B cell (primary cell): Measurements from ENCODE around the gene MAEA. TPM values are rescaled to one million over a fixed set of nuclear protein-coding genes. Genes with fewer than 3 reads are reported as not detected.

Experiments
- ATAC-seq: fragments of 200-7000 bp; cut with Tn5 transposase; one replicate; pipeline ENCODE4 v1.10.0; 2021; ENCODE audit warnings: low read depth, mild to moderate bottlenecking, moderate number of reproducible peaks, moderate library complexity
- CTCF ChIA-PET: fragments of 350-600 bp; sonication (Branson Sonifier 250); formaldehyde crosslinking; loops from one replicate; lab custom pipeline; 2021; ENCODE audit warnings: antibody characterized with exemption, inconsistent platforms; lab: Charles Lee
- POLR2A ChIA-PET: fragments of 350-600 bp; sonication (Branson Sonifier 250); formaldehyde crosslinking; loops from one replicate; lab custom pipeline; 2021; ENCODE audit warnings: antibody characterized with exemption; lab: Charles Lee
- DNase-seq: peaks from one replicate; pipeline ENCODE4 v3.0.0; 2013
- H2AFZ ChIP-seq: 2 replicates; pipeline ENCODE4 v1.6.1; 2012; ENCODE audit warnings: mild to moderate bottlenecking, low read depth, low read length; ENCODE audit not compliant: insufficient read depth, poor library complexity, severe bottlenecking
- H3K27ac ChIP-seq, 2 donors: 1 replicate in 1 of 2; 2 replicates in 1 of 2; pipeline ENCODE4 v1.5.1; 2012 to 2013; ENCODE audit warnings: low read length in 2 of 2, mild to moderate bottlenecking in 2 of 2, moderate library complexity in 1 of 2
- H3K27me3 ChIP-seq, 4 experiments: fragments of 200-600 bp in 1 of 4; sonication (generic) in 1 of 4; replicated peaks in 1 of 4; 1 replicate in 2 of 4; 2 replicates in 2 of 4; pipeline versions ENCODE4 v1.6.1 to v1.7.0; 2013 to 2016; ENCODE audit warnings: low read length in 3 of 4, mild to moderate bottlenecking in 2 of 4, mixed read lengths in 1 of 4, moderate library complexity in 1 of 4; ENCODE audit not compliant: insufficient read depth in 4 of 4, control insufficient read depth in 3 of 4; ENCODE audit errors: control extremely low read depth in 1 of 4
- H3K36me3 ChIP-seq, 2 experiments: replicated peaks in 1 of 2; 1 replicate in 1 of 2; 2 replicates in 1 of 2; pipeline versions ENCODE4 v1.6.1 to v1.7.1; 2013; ENCODE audit warnings: low read length in 1 of 2; ENCODE audit not compliant: insufficient read depth in 2 of 2, control insufficient read depth in 1 of 2; ENCODE audit errors: control extremely low read depth in 1 of 2, extremely low read depth in 1 of 2
- H3K4me1 ChIP-seq, 2 donors: fragments of 200-600 bp in 1 of 2; sonication (generic) in 1 of 2; 1 replicate in 1 of 2; 2 replicates in 1 of 2; pipeline versions ENCODE4 v1.5.1 to v1.6.1; 2013 to 2017; ENCODE audit warnings: low read length in 2 of 2; ENCODE audit not compliant: control insufficient read depth in 2 of 2, insufficient read depth in 2 of 2
- H3K4me2 ChIP-seq: replicated peaks from 2 replicates; pipeline ENCODE3; 2012; ENCODE audit warnings: mild to moderate bottlenecking, low read depth, low read length; ENCODE audit not compliant: poor library complexity, severe bottlenecking
- H3K4me3 ChIP-seq, 5 experiments: fragments of 200-600 bp in 1 of 5; sonication (generic) in 1 of 5; 1 replicate in 3 of 5; 2 replicates in 2 of 5; pipeline versions ENCODE4 v1.5.1 to v1.7.0; 2011 to 2016; ENCODE audit warnings: low read length in 4 of 5, mild to moderate bottlenecking in 4 of 5, low read depth in 2 of 5, control low read depth in 1 of 5, moderate library complexity in 1 of 5; ENCODE audit not compliant: insufficient read depth in 1 of 5; ENCODE audit errors: control extremely low read depth in 1 of 5, extremely low read depth in 1 of 5
- H3K79me2 ChIP-seq: fragments of 200-600 bp; sonication (generic); one replicate; pipeline ENCODE4 v1.6.0; 2016; ENCODE audit warnings: low read length; ENCODE audit not compliant: control insufficient read depth, insufficient read depth
- H3K9ac ChIP-seq: fragments of 200-600 bp; sonication (generic); 2 replicates; pipeline ENCODE4 v1.6.1; 2017; ENCODE audit warnings: mild to moderate bottlenecking, low read length, moderate library complexity
- H3K9me3 ChIP-seq, 3 donors: one replicate each; pipeline versions ENCODE4 v1.6.1 to v1.7.1; 2013; ENCODE audit warnings: low read length in 2 of 3; ENCODE audit not compliant: control insufficient read depth in 2 of 3, insufficient read depth in 1 of 3; ENCODE audit errors: control extremely low read depth in 1 of 3
- H4K20me1 ChIP-seq: 2 replicates; pipeline ENCODE4 v1.6.0; 2012; ENCODE audit warnings: mild to moderate bottlenecking, low read length; ENCODE audit not compliant: insufficient read depth, control insufficient read depth, poor library complexity, severe bottlenecking
- H3K27ac Mint-ChIP-seq: one replicate; pipeline ENCODE4 v1.8.0; 2021; ENCODE audit warnings: mixed read lengths
- H3K27me3 Mint-ChIP-seq: one replicate; pipeline ENCODE4 v1.8.0; 2021; ENCODE audit warnings: mixed read lengths
- H3K4me1 Mint-ChIP-seq: one replicate; pipeline ENCODE4 v1.8.0; 2021; ENCODE audit warnings: mixed read lengths
- H3K4me3 Mint-ChIP-seq: one replicate; pipeline ENCODE4 v1.8.0; 2021; ENCODE audit warnings: mixed read lengths
- H3K9me3 Mint-ChIP-seq: one replicate; pipeline ENCODE4 v1.8.0; 2022; ENCODE audit warnings: mixed read lengths; ENCODE audit not compliant: insufficient read depth
- CTCF ChIP-seq: fragments of 200-600 bp; IDR thresholded peaks from one replicate; pipeline ENCODE4 v1.8.0; 2022; ENCODE audit warnings: antibody characterized with exemption, mild to moderate bottlenecking
- EZH2 ChIP-seq: IDR thresholded peaks from 2 replicates; pipeline ENCODE4 v1.6.1; 2012; ENCODE audit warnings: borderline replicate concordance, low read depth, mild to moderate bottlenecking, moderate library complexity, low read length; ENCODE audit not compliant: insufficient read depth, poor library complexity, severe bottlenecking
- WGBS: methylation state at CpG from one replicate; pipeline ENCODE4 v1.1.5; 2013; ENCODE audit warnings: missing lambda C conversion rate; ENCODE audit not compliant: insufficient coverage; 5-methylcytosine and 5-hydroxymethylcytosine counted together
- intact Hi-C: fragments of 100-400 bp; cut with micrococcal nuclease; formaldehyde crosslinking; loops from one replicate; pipeline ENCODE4 v1.10.0; 2022
- polyA plus RNA-seq: library from polyadenylated mRNA; depleted of rRNA; stranded (reverse); fragments of >200 nt; gene quantifications from 2 replicates; pipeline ENCODE4 v1.2.3, GENCODE V29; 2012
- total RNA-seq, 2 donors: library from RNA; stranded (reverse); fragments of 120-200 nt in 1 of 2; gene quantifications; 1 replicate in 1 of 2; 2 replicates in 1 of 2; pipeline versions ENCODE4 v1.2.3 to v1.2.4, GENCODE V29; 2013 to 2022

Gene MAEA
- total and polyA plus RNA-seq, 2 donors (not counting 1 experiment from before 2014, with no cell fraction given), result 106 to 107 TPM

DNA sequence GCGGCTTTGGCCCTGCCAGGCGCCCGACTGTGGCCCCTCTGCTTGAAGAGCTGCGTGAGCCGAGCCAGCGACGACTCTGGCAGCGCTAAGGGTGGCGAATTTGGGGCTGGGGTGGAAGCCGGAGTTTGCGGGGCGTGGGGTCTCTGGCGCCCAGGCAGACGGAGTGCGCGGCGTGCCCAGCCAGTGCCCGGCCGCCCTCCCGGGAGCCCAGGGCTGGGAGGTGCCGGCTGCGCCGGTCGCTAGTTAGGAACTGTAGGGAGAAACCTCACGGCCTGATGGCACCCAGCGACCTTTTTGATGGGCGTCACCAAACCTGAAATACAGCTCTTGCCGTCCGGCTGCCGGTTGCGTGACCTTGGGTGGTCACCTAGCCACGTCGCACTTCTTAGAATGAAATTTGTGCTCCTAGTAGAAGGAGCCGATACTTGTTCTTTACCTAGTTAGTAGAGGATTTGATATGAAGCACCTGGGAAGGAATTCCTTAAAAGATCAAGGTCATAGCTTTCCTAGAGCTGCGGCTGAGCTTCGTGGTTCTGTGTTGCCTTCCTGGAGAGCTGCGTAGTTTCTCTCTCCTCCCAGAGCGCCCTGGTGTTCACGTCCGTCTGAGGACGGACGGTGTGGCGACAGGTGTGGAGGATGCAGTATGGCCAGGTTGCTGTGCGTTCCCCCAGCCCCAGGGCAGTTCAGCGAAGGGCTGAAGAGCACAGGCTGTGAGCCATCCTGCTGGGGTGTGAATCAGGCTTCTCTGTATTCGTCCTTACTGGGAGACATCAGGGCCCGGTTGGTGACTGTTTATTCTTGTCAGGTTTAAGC is 680 bp downstream of the MAEA start:
- H3K4me2 ChIP-seq, result peak overlapping the region; percentile 92
- DNase-seq (peak; percentile 32), ATAC-seq (no peak)
- H3K4me3 Mint-ChIP-seq, result peak overlapping the region; percentile 94
- TF ChIP-seq EZH2 (no peak), CTCF (no peak)
- peaks cover 50% of the 10 kb centered on the region for H4K20me1 ChIP-seq
- H3K4me1 Mint-ChIP-seq, result peaks cover 45% of the 10 kb centered on the region
- 1% methylated on average over 46 of the region's 47 CpGs for WGBS
- H3K79me2 ChIP-seq, result peaks cover 56% of the 10 kb centered on the region
- peak overlapping the region in 1 of 2 donors; percentile 88 for H3K27ac ChIP-seq
- no peaks in the 10 kb centered on the region for H3K27me3 ChIP-seq
- no peaks in the 10 kb centered on the region for H3K9me3 Mint-ChIP-seq
- peak overlapping the region; percentile 79 for H3K27ac Mint-ChIP-seq
- CTCF ChIA-PET, result interaction anchor here (0.6 to 2.6 kb wide), 7 partner anchors 10 to 235 kb away, joined by 3 to 14 read pairs (median 3); partner anchors contain the start of gene CTBP1
- H3K27me3 Mint-ChIP-seq, result no peaks in the 10 kb centered on the region
- peak overlapping the region; percentile 89 for H3K9ac ChIP-seq
- H3K9me3 ChIP-seq, result peaks cover 0 to 15% (median 4%) of the 10 kb centered on the region in 3 donors
- H3K36me3 ChIP-seq, result no peaks in the 10 kb centered on the region
- intact Hi-C loops, result no loop called here
- POLR2A ChIA-PET, result interaction anchor here (2.3 kb wide), 1 partner anchor 56 kb away, joined by 16 read pairs; the partner anchor contains the start of gene UVSSA
- peak overlapping the region; percentile 87 for H2AFZ ChIP-seq
- H3K4me1 ChIP-seq, result peaks cover 34 to 43% of the 10 kb centered on the region in 2 donors
- H3K4me3 ChIP-seq, result peak overlapping the region; percentile 66 to 83 (median 79)

GRCh38 chr4:1291091-1291490 is 1.4 kb downstream of the MAEA start:
- POLR2A ChIA-PET, result interaction anchor here (2.3 kb wide), 1 partner anchor 56 kb away, joined by 16 read pairs; the partner anchor contains the start of gene UVSSA
- Histone ChIP-seq H3K4me3 (peak overlapping the region; percentile 66 to 83 (median 79)), H3K4me1 (peaks cover 34 to 43% of the 10 kb centered on the region in 2 donors), H3K36me3 (no peaks in the 10 kb centered on the region), H3K9ac (peak overlapping the region; percentile 89), H3K4me2 (peak overlapping the region; percentile 92), H3K79me2 (peaks cover 61% of the 10 kb centered on the region), H3K27me3 (no peaks in the 10 kb centered on the region), H3K27ac (peak overlapping the region in 1 of 2 donors; percentile 88), H2AFZ (no peak overlapping the region), H3K9me3 (peaks cover 0 to 10% (median 3%) of the 10 kb centered on the region in 3 donors), H4K20me1 (peaks cover 53% of the 10 kb centered on the region)
- WGBS, result 87% methylated on average over 8 of the region's 9 CpGs
- intact Hi-C loops, result no loop called here
- Mint-ChIP-seq H3K27me3 (no peaks in the 10 kb centered on the region), H3K4me3 (peak overlapping the region; percentile 94), H3K9me3 (no peaks in the 10 kb centered on the region), H3K4me1 (peaks cover 46% of the 10 kb centered on the region), H3K27ac (peak overlapping the region; percentile 79)
- DNase-seq (no peak), ATAC-seq (no peak)
- CTCF ChIA-PET, result interaction anchor here (0.9 to 2.1 kb wide), 3 partner anchors 23 to 236 kb away, joined by 3 to 14 read pairs (median 3); no protein-coding TSS in a partner anchor
- TF ChIP-seq CTCF (no peak), EZH2 (no peak)
